K562 (cell line): ENCODE results near the gene ODF2. TPM values are rescaled to one million over a fixed set of nuclear protein-coding genes. Genes with fewer than 3 reads are reported as not detected.

Source experiments
- CC2D1A ChIP-seq: fragments of 450-650 bp; IDR thresholded peaks from 2 replicates; pipeline ENCODE4 v1.6.1; 2017; ENCODE audit warnings: mild to moderate bottlenecking
- E4F1 ChIP-seq: fragments of 250-450 bp; sonication (Bioruptor Pico); IDR thresholded peaks from 2 replicates; pipeline ENCODE4 v1.5.0; 2021; ENCODE audit warnings: mild to moderate bottlenecking, borderline replicate concordance
- NRF1 ChIP-seq, 2 experiments: fragments of 450-650 bp; IDR thresholded peaks in 1 of 2; conservative IDR thresholded peaks in 1 of 2; 2 replicates each; pipeline ENCODE4 v1.6.1; 2014; ENCODE audit warnings: mild to moderate bottlenecking in 2 of 2
- ZSCAN29 ChIP-seq: fragments of 450-650 bp; IDR thresholded peaks from 2 replicates; pipeline ENCODE4 v1.6.1; 2017
- polyA plus RNA-seq, 8 experiments: library from polyadenylated mRNA; depleted of rRNA in 4 of 8; stranded (reverse) in 5 of 8; unstranded in 3 of 8; fragments of >200 nt; fragmentation: Nextera tagmentation in 2 of 8; fragmentation: Illumina TruSeq in 1 of 8; extraction: Ambion mirVana in 2 of 8; extraction: Trizol in 1 of 8; gene quantifications; 2 replicates each; pipeline versions ENCODE4 v1.2.1 to v1.2.3, GENCODE V29; 2011 to 2014; ENCODE audit warnings: inconsistent platforms in 1 of 8, missing spikeins in 1 of 8
- total RNA-seq, 7 experiments: library from RNA; depleted of rRNA in 6 of 7; stranded (reverse); fragments of >200 nt in 6 of 7; fragmentation: Illumina TruSeq in 2 of 7; extraction: Trizol in 2 of 7; gene quantifications; 2 replicates each; pipeline versions ENCODE4 v1.2.1 to v1.2.3, GENCODE V29; 2011 to 2021; ENCODE audit warnings: low replicate concordance in 1 of 7
- TF ChIP-seq, protein P1 (sequence below): fragments of 200-800 bp; sonication (Bioruptor generic); IDR thresholded peaks from 2 replicates; pipeline ENCODE4 v1.6.1; 2017; ENCODE audit warnings: missing genetic modification characterization, missing compliant biosample characterization

The ODF2 gene
- total and polyA plus RNA-seq, 9 of the 15 experiments (the other 6 are each of a cell fraction or from before 2014, with no cell fraction given): 16.5 to 83.2 (median 69.7) TPM

DNA sequence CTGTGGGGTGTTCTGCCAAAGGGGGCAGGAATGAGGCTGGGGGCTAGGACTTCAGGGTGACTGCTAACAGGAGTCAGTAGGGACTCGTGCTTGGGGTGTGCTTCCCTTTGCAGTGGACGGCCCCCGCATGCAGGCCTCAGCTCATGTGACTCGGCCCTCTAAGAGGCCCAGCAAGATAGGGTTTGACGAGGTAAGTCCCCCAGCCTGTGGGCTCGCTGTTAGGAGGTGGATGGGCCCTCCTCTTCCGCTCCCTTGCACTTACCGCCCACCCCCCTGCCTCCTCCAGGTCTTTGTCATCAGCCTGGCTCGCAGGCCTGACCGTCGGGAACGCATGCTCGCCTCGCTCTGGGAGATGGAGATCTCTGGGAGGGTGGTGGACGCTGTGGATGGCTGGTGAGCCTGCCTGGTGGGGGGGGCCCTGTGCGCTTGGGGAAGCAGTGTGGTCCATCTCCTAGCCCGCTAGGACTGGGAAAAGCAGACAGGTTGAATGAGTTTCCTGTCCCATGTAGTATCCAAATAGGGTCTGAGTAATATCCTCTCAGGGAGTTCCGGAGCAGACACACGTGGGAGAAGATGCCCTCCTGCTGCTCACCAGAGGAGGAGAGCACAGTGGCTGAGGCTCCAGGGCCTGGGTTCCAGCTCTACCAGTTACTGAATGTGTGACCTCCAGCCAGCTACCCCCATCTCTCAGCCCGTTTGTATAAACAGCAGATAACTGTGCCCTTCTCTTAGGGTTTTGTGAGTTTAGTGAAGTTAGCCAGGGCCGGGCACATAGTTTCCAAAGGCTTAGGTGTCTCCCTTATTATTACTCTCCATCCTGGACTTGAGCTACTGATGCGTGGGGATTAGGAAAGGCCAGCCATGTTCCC, 26.9 kb upstream of the ODF2 start (continued):
- TF ChIP-seq, protein P1, sequence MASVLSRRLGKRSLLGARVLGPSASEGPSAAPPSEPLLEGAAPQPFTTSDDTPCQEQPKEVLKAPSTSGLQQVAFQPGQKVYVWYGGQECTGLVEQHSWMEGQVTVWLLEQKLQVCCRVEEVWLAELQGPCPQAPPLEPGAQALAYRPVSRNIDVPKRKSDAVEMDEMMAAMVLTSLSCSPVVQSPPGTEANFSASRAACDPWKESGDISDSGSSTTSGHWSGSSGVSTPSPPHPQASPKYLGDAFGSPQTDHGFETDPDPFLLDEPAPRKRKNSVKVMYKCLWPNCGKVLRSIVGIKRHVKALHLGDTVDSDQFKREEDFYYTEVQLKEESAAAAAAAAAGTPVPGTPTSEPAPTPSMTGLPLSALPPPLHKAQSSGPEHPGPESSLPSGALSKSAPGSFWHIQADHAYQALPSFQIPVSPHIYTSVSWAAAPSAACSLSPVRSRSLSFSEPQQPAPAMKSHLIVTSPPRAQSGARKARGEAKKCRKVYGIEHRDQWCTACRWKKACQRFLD: peak; percentile 88
- no peak for TF ChIP-seq ZSCAN29
- TF ChIP-seq CC2D1A: no peak
- peak; percentile 83 to 87 for TF ChIP-seq NRF1 (conservative IDR thresholded peaks at IDR 0.05 in 1 of 2, IDR thresholded peaks at IDR 0.05 in 1 of 2)
- TF ChIP-seq E4F1 (CRISPR knock-in tag): no peak
